ENCODE results near the gene ACP4.
"Not testable (repeated sequence)": the region's sequence is repeated elsewhere in the genome, so short reads cannot be mapped to it uniquely, and the experiment has no call there.

ACP4 gene

DNA sequence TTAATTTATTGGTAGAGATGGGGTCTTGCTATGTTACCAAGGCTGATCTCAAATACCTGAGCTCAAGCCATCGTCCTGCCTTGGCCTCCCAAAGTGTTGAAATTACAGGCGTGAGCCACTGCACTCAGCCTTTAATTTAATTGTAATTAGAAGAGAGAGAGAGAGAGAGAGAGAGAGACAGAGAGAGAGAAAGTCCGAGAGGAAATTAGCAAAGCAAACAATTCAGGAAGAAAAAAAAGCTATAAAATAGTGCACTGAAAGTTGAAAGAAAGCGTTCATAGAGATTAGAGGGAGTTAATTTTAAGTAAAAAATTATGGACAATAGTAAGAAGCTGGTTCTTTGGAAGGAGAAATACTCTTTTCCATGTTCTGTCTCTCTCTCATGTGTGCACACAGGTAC lies 13.0 kb upstream of the ACP4 start:
- no peak for DNase-seq

DNA sequence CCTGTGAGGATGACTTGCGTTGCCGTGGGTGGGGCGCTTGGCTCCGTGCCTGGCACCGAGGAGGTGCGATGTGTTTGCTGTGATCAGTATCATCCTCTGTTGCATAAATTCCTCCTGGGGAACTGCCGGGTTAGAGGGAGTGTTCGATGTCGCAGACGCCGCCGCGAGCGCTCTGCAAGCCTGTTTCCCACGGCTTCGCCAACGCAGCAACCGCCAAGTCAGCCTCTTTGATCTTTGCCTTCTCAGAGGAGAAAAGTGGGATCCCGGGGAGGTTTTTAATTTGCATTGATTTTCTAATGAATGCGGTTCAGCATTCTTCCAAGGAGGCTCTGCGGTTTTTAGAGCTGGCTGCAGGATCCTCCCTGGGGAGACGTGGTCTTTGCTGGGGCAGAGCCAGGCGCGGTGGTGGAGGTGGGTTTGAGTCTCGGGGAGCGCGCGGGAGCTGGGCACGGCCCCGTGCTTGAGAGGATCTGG lies 12.3 kb upstream of the ACP4 start:
- no peak for DNase-seq

DNA sequence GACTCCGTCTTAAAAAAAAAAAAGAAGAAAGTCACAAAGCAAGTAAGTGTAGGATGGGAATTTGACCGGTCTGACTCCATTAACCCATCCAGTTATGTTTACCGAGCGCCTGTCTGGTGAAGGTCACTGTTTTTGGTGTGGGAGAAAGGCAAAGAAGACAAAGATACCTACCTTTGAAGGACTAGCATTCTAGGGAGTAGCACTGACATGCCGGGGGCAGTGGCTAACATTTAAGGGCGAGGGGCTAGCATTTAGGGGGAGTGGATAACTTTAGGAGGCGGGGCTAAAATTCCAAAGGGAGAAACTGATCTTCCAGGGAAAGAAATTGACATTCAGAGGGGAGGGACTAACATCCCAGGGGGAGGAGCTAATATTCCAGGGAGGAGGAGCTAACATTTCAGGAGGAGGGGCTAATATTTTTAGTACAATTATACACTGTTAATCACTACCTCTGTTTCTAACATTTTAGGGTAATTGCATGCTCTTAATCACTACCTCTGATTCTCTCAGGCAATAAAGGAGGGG lies 11.2 kb upstream of the ACP4 start:
- no peak for DNase-seq

DNA sequence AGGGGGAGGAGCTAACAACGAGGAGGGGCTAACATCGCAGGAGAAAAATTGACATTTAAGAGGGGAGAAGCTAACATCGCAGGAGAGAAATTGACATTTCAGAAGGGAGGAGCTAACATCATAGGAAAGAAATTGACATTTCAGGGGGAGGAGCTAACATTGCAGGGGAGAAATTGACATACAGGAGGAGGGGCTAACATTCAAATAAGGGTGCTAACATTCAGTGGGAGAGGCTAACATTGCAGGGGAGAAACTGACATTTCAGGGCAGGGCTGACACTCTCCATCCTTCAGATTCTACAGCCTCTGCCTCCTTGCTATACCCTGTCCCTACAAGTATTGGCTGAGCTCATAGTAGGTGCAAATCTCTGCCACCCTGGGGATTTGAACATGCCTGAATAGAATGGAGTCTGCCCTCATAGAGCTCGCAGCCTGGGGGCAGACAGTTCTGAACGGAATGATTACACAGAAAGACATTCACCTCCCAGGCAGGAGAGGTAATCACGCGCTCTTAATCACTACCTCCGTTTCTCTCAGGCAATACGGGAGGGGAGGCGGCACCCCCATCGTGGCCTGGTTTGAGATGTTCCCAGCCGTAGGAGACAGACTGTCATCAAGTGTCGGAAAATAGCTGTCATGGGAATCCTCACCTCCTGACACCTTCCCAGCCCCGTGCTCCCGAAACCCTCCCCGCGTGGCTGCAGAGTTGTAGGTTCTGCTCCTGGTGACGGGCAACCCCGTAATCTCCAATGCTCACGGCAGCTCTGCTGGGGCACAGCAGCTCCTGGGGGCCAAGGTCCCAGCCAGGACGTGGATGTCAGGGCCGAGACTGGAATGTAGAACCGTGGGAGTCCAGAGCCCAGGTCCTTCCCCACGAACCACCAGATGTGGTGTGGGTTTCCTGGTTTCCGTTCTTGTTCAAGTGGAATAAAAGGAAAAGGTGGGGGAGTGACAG lies 10.4 kb upstream of the ACP4 start:
- no peak for DNase-seq

DNA sequence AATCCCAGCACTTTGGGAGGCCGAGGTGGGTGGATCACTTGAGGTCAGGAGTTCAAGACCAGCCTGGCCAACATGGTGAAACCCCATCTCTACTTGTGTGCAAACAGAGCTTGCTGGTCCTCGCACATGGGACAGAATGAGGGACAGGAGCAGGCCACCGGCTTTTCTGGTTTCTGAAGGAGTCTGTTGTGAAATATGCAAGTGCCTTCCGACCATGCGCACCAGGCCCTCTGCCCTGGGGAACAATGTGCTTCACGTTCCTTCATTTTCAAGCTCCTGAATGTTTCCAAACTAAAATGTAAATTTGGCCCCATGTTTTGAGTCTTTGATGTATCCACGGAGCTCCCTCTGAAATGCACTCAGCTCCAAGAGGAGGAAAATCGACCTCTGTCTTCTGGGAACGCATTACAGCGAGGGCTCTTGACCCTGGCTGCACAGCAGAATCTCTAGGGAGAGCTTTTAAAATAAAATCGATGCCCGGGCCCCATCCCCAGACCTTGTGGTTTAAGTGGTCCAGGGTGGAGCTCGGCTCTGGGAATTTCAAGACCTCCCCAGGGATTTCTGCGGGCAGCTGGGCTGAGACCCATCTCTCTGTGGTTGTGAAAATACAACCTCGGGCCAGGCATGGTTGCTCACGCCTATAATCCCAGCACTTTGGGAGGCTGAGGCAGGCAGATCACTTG lies 9.3 kb upstream of the ACP4 start:
- no peak for DNase-seq

DNA sequence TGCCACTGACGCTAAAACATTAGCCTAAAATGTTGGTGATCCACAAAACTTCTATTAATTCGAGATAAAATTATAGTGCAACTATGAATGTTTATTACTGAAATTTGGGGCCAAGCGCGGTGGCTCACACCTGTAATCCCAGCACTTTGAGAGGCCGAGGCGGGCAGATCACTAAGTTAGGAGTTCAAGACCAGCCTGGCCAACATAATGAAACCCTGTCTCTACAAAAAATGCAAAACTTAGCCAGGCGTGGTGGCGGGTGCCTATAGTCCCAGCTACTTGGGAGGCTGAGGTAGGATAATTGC lies 6.4 kb upstream of the ACP4 start:
- DNase-seq = not testable (repeated sequence)

DNA sequence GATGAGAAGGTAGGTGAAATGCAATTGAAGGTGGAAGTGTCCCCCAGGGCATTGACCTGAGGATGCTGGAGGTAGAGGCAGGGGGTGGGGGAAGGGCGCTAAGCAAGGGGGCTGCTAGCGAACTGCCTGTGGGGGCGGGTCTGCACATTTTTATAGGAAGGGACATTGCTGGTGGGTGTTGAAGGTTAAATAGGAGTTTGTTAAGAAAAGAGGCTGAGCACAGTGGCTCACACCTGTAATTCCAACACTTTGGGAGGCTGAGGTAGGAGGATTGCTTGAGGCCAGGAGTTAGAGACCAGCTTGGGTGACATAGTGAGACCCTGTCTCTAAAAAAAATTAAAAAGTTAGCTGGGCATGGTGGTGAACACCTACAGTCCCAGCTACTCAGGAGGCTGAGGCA lies 5.5 kb upstream of the ACP4 start:
- no peak for DNase-seq

DNA sequence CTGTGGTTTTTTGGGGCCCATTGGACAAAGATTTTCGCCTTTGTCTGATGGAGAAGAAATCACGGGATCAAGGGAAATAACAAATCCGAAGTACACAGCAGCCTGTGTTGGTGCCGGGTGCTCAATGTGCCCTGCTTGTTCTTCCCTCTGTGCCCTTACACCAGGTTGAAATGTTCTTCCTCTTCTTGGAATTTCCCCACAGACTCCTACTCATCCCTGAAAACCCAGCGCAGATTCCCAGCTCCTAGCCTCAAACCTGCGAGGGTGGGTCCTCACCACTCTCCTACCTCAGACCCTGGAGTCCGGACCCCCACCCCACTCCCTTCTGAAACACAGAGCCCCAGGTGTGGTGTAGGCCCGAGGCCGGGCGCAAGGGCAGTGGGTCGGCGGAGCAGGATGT lies 4.9 kb upstream of the ACP4 start:
- DNase-seq = no peak

DNA sequence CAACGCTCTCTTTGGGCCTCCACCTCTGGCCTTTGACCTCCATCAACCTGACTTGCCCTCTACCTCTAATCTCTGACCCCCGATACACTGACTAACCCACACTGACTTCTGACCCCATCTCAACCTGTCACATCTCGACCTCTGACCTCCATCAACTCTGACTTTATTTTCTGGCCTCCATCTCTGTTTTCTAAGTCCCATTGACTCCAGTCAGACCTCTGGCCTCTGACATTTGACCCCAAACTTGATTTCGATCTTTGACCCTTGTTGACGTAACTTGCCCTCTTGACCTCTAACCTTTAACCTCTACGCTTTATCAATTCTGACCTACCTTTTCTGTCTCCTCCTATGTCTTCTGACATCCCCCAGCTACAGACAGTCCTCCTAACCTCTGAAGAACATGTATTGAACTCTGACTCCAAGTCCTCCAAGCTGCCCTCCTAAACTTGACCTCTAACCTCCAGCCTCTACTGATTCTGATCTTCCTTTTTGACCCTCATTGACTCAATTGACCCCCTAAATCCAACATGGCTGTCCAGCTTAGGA lies 780 bp downstream of the ACP4 start:
- DNase-seq = no peak

DNA sequence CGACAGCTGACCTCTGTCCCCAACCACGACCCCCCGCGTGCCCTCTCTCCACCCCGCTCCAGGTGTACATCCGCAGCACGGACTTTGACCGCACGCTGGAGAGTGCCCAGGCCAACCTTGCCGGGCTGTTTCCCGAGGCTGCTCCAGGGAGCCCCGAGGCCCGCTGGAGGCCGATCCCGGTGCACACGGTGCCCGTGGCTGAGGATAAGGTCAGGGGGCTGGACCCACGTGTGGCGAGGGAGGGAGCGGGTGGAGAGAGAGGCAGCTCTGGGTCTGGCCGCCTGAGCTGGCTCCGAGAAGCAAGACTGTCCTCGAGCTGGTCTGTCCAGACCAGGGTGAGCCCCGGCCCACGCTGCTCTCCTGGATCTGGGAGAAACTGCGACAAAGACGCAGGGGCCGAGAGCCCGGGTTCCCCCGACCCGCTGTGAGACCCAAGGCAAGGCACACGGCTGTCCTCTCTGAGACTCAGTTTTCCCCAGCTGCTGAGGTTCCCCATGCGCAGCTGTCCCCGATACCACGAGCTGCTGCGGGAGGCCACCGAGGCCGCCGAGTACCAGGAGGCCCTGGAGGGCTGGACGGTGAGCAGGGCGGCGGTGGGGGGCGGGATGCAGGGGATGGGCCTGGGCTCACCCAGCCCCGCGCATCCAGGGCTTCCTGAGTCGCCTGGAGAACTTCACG lies 1.5 kb downstream of the ACP4 start:
- DNase-seq = no peak

DNA sequence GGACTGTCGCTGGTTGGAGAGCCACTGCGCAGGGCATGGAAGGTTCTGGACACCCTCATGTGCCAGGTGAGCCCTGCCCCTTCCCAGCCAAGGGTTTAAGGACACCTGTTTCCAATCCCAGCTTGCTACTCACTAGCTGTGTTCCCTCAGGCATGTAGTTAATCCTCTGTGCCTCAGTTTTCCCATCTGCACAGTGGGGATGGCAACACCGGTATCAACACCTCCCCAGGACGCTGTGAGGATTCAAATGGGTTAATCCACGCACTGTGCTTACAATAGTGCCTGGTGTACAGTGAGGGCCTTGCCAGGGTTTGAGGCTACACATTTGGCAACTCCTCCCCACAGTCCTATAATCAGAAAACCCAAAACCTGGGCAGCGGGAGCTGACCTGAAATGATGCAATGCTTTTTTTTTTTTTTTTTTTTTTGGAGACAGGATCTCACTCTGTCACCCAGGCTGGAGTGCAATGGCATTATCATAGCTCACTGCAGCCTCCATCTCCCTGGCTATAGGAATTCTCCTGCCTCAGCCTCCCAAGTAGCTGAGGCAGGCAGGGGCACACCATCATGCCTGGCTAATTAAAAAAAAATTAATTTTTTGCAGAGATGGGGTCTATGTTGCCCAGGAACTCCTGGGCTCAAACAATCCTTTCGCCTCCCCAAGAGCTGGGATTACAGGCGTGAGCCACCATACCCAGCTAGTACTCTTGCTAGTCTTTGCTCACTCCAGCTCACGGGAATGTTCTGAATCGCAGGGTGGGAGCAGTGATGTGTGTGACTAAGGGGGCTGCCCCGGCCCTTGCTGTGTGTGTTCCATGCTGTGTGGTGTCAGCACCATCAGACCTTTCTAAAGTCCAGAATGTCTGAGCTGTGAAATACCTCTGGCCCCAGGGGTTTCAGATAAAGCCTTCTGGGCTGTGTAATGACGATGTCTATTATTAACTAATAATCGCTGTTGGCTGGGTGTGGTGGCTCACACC lies 2.3 kb downstream of the ACP4 start:
- DNase-seq = no peak

DNA sequence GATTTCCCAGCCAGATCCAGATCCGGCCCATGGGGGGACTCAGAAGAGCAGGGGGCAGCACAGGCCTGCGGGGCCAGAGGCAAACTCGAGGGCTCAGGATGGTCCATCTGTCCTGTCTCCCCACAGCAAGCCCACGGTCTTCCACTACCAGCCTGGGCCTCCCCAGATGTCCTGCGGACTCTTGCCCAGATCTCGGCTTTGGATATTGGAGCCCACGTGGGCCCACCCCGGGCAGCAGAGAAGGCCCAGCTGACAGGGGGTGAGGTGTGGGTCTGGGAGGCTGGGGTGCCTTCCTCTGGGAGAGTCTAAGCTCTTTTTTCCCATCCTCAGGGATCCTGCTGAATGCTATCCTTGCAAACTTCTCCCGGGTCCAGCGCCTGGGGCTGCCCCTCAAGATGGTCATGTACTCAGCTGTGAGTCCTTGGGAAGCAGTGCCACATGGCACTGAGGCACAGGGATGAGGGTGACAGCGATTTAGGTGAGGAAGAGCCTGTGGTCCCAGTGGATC lies 3.4 kb downstream of the ACP4 start:
- DNase-seq = no peak

DNA sequence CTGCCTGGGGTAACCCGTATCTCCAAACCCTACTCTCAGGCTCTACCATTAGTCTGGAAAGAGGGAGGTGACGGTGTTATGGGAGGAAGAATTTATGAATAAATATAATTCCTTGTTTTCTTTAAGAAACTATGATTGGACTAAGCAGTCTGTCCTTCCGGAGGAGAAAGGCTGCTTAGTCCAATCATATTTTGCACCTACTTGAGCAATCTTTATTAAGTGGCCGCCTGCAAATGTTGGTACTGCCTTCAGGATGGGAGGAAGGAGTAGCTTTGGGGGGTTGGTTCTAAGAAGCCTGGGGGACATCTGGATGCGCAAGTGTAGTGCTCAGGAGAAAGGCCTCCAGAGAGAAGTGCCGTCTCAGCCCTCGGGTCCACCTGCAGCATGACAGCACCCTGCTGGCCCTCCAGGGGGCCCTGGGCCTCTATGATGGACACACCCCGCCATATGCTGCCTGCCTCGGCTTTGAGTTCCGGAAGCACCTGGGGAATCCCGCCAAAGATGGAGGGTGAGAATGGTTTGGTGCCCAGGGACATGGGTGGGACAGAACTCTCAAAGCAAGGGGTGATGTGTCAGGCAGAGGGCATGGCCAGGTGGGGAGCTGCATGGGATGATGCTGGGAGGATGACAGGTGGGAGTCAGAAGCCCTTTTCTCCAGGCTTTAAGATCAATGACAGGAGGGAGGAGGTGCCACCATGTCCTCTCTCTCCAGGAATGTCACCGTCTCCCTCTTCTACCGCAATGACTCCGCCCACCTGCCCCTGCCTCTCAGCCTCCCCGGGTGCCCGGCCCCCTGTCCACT lies 4.1 kb downstream of the ACP4 start:
- no peak for DNase-seq

DNA sequence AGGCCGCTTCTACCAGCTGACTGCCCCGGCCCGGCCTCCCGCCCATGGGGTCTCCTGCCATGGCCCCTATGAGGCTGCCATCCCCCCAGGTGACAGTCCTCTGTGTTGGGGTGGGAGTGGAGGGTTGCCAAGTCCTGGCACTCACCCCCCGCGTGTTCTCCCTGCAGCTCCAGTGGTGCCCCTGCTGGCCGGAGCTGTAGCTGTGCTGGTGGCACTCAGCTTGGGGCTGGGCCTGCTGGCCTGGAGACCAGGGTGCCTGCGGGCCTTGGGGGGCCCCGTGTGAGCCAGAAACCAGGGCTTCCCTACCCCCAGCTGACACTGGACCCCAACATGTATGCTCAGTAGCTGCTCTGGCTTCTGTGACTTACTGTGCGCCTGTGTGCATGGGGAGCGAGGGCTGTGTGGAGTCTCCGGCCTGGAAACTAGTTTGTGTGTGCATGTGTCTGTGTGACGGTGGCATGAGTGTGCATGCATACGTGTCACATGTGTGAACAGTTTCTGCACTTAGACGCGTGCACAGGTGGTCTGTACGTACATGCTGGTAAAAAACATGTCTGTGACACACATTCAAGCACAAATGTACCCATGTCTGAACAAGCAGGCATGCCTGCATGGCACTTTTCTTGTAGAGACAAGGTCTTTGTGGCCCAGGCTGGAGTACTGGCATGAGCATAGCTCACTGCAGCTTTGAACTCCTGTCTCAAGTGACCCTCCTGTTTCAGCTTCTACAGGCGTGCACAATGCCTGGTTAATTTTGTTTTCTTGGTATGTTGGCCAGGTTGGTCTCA lies 4.9 kb downstream of the ACP4 start:
- DNase-seq = no peak

DNA sequence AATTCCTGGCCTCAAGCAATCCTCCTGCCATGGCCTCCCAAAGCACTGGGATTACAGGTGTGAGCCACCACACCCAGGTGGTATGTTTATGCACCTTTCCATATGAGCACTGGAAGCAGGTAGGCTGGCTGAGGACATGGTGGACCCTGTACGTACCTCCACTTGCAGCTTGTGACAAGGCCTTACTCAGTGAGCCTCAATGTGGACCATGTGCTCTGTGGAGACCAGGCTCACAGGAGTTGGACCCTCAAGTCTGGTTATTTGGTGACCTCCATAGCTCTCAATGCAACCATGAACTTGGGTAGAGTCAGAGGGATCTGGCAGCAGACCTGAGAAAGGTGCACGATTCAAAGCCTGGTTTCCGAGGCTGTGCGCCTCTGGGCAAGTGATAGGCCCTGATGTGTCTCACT lies 5.5 kb downstream of the ACP4 start:
- DNase-seq = no peak

DNA sequence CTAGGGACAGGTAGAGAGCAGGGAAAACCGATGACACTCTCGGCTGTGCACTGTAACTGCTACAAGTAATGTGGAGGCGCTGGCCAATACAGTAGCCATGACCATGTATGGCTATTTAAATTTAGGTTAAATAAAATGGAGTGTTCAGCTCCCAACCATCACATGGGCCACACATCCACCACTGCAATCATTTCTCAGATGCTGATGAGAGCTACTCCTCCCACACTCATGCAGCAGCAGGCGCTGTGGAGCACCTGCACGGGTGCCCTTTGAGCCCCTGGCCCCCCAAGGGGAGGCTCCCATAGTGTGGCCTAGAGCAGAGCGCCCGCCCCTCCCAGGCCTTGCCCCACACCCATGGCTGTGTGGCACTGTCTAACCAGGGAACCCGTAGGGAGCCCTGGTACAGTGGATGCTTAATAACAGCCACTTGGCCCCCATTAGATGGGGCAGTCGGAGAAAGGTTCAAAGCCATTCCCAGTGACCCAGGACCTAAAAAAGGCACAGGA lies 6.0 kb downstream of the ACP4 start:
- no peak for DNase-seq

DNA sequence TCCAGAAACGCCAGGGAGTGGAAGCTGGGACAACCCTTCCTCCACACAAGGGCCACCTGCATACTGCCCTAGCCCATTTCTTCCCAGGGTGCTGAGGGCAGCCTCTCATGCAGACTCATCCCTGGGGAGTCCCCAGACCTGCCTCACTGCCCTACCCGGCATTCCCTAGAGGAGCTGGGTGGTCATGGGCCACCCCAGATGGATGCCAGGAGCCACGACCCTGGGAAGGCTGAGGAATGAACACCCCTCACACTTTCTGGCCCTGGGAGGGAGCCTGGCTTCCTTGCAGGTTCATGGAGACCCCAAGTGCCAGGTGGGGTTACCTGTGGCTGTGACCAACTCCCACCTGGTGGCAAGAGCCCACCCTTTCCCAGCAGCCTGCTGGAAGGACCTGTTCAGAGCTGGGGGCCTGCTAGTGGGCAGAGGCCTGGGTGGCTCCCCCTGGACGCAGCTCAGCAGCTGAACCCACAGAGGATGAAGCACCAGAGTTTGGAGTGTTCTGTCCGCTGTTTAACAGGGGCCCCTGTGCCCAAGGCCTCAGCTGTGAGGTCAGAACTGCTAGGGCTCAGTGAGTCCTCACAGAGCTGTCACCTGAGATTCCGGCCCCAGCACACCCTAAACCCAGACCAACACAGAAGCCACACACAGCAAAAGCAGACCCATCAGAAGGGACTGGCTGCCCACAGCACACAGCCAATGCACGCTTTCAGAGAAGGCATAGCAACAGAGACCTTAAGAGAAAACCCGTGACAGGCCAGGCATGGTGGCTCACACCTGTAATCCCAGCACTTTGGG lies 6.6 kb downstream of the ACP4 start:
- DNase-seq = no peak

DNA sequence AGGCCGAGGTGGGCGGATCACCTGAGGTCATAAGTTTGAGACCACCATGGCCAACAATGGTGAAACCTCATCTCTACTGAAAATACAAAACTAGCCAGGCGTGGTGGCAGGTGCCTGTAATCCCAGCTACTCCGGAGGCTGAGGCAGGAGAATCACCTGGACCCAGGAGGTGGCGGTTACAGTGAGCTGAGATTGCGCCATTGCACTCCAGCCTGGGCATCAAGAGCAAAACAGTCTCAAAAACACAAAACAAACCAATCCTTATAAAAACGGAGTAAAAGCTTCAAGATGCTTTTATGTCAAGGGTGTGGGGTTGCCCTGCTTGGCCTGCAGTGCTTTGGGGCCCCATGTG lies 7.2 kb downstream of the ACP4 start:
- no peak for DNase-seq

All from NCI-H1436 treated with DMSO at 0.1 percent for 48 hours (cell line).